ENCODE data around the gene GALR2. TPM values are rescaled to one million over a fixed set of nuclear protein-coding genes. Genes with fewer than 3 reads are reported as not detected.

The GALR2 gene
- total RNA-seq, 3 donors from 2014 or later: 6.1 to 12.6 (median 10.2) TPM

GRCh38 chr17:76081295-76082210 is 7.0 kb downstream of the GALR2 start:
- peaks cover 29% of the 10 kb centered on the region for H3K4me1 Mint-ChIP-seq (ENCODE audit: low read depth)
- no peak overlapping the region for H3K4me3 Mint-ChIP-seq
- peaks cover 17% of the 10 kb centered on the region for H3K27me3 Mint-ChIP-seq (ENCODE audit: low read depth)
- H3K9me3 Mint-ChIP-seq: no peaks in the 10 kb centered on the region
- ATAC-seq: no peak
- no peak for DNase-seq
- peaks cover 11% of the 10 kb centered on the region for H3K36me3 Mint-ChIP-seq (ENCODE audit: insufficient read depth)

DNA sequence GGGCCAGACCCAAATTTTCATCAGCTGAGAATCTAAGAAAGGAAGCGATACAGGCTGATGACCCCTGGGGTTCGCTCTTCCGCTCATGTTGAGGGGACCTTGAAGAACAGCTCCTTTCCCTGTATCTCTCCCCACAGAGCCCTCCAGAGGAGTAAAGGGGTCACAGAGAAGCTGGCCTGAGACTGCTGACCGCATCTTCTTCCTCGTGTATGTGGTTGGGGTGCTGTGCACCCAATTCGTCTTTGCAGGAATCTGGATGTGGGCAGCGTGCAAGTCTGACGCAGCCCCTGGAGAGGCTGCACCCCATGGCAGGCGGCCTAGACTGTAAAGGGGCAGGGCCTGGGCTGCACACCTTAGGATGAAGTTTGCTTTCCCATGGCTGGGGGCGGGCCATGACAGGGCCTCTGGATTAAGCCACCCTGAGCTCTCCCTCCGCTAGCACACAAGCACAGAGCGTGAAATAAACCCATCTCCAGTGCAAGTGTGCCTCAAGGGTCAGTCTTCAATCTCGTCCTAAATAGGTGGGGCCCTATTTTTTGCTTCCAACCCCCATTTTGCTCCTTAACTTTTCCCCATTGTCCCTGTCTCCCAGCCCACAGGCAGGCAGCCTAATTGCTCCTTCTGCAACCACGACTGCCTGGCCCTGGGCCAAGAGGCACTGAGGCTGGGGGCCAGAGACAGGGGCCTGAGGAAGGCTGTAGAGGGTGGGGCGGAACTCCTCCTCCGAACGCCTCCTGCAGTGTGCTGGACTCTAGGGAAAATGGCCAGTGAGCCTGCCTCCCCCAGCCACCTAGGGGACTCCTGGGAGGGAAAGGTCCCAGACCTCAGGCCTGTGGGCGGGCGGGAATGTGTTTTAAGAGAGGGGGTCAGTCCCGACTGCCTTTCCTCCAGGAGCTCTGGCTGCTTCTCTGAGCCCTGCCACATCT is 8.0 kb downstream of the GALR2 start:
- DNase-seq (no peak), ATAC-seq (no peak)
- Mint-ChIP-seq H3K36me3 (ENCODE audit: insufficient read depth) (peaks cover 11% of the 10 kb centered on the region), H3K27me3 (ENCODE audit: low read depth) (peaks cover 7% of the 10 kb centered on the region), H3K4me3 (no peak overlapping the region), H3K4me1 (ENCODE audit: low read depth) (peaks cover 20% of the 10 kb centered on the region), H3K9me3 (no peaks in the 10 kb centered on the region)

DNA sequence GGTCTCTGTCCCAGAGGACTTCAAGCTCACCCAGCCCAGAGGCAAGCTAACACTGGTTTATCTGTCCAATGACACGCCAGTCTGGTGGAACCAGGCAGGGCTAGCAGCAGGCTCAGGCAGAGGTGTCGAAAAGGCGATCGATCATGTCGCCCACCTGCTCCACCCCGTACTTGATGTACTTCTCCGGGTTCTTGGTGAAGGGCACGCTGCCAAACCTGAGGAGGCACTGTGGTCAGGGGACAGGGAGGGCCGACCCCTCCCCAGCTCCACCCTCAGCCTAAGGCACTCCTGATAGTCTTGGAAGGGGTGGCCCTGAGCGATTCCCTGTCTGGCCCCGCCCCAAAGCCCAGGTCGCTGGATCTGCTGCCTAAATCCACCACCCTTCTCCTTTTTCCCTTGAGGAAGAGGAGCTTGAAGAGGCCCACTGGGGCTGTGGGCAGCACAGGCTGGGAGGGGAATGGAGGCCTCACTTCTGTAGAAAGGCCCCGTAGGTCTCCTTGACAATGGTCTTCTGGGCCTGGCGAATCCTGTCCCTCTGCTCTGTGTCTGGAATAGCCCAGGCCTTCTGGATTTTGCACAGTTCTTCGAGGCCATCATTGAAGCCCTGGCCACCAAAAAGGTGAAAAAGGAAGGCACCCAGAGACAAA is 9.1 kb downstream of the GALR2 start:
- Mint-ChIP-seq H3K9me3 (no peaks in the 10 kb centered on the region), H3K4me3 (no peak overlapping the region), H3K4me1 (ENCODE audit: low read depth) (peaks cover 15% of the 10 kb centered on the region), H3K36me3 (ENCODE audit: insufficient read depth) (peaks cover 13% of the 10 kb centered on the region), H3K27me3 (ENCODE audit: low read depth) (peaks cover 3% of the 10 kb centered on the region)
- no peak for ATAC-seq
- DNase-seq: no peak

GRCh38 chr17:76085066-76085730 is 10.6 kb downstream of the GALR2 start:
- ATAC-seq: no peak
- no peaks in the 10 kb centered on the region for H3K27me3 Mint-ChIP-seq (ENCODE audit: low read depth)
- H3K4me1 Mint-ChIP-seq (ENCODE audit: low read depth): peaks cover 3% of the 10 kb centered on the region
- no peak overlapping the region for H3K4me3 Mint-ChIP-seq
- no peaks in the 10 kb centered on the region for H3K9me3 Mint-ChIP-seq
- H3K36me3 Mint-ChIP-seq (ENCODE audit: insufficient read depth): peaks cover 16% of the 10 kb centered on the region
- DNase-seq: no peak

DNA sequence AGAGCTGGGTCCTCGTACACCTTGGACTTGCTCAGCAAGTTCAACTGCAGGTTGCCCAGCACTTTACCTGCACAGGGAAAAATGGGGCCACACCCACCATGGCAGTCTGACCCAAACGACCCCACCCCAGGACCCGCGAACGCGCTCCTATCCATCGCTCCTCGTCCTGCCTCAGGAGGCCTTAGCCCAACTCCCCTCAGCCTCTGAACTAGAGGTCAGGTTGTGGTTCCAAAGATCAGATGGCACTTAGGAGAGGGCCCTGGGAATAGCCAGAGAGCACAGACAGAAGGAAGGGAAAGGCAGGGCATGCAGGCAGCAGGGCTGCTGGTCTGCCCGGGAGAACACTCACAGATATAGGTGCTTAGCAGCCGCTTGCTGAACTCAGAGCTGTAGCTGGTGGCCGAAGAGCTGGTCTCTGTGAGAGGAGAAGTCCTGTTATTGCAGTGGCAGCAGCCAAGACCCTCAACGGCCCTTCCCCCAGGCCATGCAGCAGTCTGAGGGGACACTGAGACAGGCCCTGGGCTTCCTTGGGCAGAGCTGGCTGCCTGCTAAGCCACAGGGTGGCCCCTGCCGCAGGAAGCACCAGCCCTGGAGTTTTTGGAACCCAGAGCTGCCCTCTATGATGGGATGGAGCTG is 11.3 kb downstream of the GALR2 start:
- ATAC-seq (no peak), DNase-seq (no peak)
- Mint-ChIP-seq H3K36me3 (ENCODE audit: insufficient read depth) (peaks cover 16% of the 10 kb centered on the region), H3K9me3 (no peaks in the 10 kb centered on the region), H3K4me3 (no peak overlapping the region), H3K4me1 (ENCODE audit: low read depth) (peaks cover 3% of the 10 kb centered on the region), H3K27me3 (ENCODE audit: low read depth) (no peaks in the 10 kb centered on the region)

DNA sequence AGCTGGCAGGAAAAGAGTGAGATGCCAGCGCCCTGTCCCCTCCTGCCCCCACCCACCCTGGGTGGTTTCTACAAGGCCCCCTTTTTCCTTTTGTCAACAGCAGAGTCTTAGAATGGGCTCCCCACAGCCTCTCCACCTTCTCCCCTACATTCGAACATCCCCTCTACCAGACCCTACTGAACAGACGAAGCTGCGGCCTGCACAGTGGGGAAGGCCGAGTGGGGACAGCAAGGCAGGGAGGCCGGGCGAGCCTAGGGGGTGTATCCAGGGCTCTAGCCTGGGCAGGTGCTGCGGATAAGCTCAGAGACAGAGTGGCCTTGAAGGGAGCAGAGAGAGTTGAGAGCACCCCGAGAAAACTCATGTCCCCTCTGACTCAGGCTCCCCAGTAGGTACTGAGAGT is 11.8 kb downstream of the GALR2 start:
- Mint-ChIP-seq H3K27me3 (ENCODE audit: low read depth) (no peaks in the 10 kb centered on the region), H3K9me3 (no peaks in the 10 kb centered on the region), H3K4me3 (no peak overlapping the region), H3K36me3 (ENCODE audit: insufficient read depth) (peaks cover 16% of the 10 kb centered on the region), H3K4me1 (ENCODE audit: low read depth) (peaks cover 3% of the 10 kb centered on the region)
- no peak for DNase-seq
- no peak for ATAC-seq

- peaks cover 22% of the 10 kb centered on the region for H3K36me3 Mint-ChIP-seq (ENCODE audit: insufficient read depth)
- H3K4me3 Mint-ChIP-seq: no peak overlapping the region
- no peaks in the 10 kb centered on the region for H3K27me3 Mint-ChIP-seq (ENCODE audit: low read depth)
- H3K9me3 Mint-ChIP-seq: no peaks in the 10 kb centered on the region
- H3K4me1 Mint-ChIP-seq (ENCODE audit: low read depth): peaks cover 2% of the 10 kb centered on the region
- no peak for ATAC-seq
- DNase-seq: no peak
These were observed 12.9 kb downstream of the GALR2 start for GRCh38 chr17:76087531-76087930.

- no peaks in the 10 kb centered on the region for H3K27me3 Mint-ChIP-seq (ENCODE audit: low read depth)
- peaks cover 24% of the 10 kb centered on the region for H3K36me3 Mint-ChIP-seq (ENCODE audit: insufficient read depth)
- H3K4me1 Mint-ChIP-seq (ENCODE audit: low read depth): peaks cover 2% of the 10 kb centered on the region
- ATAC-seq: no peak
- H3K4me3 Mint-ChIP-seq: no peak overlapping the region
- DNase-seq: no peak
- H3K9me3 Mint-ChIP-seq: no peaks in the 10 kb centered on the region
These were observed 13.7 kb downstream of the GALR2 start for GRCh38 chr17:76088041-76088867.

- ATAC-seq (no peak), DNase-seq (no peak)
- Mint-ChIP-seq H3K36me3 (ENCODE audit: insufficient read depth) (peaks cover 23% of the 10 kb centered on the region), H3K4me3 (no peak overlapping the region), H3K9me3 (no peaks in the 10 kb centered on the region), H3K27me3 (ENCODE audit: low read depth) (no peaks in the 10 kb centered on the region), H3K4me1 (ENCODE audit: low read depth) (peaks cover 2% of the 10 kb centered on the region)
These were observed 14.4 kb downstream of the GALR2 start for GRCh38 chr17:76088868-76089576.

- no peaks in the 10 kb centered on the region for H3K9me3 Mint-ChIP-seq
- no peaks in the 10 kb centered on the region for H3K27me3 Mint-ChIP-seq (ENCODE audit: low read depth)
- H3K36me3 Mint-ChIP-seq (ENCODE audit: insufficient read depth): peaks cover 21% of the 10 kb centered on the region
- DNase-seq (no peak), ATAC-seq (no peak)
- H3K4me1 Mint-ChIP-seq (ENCODE audit: low read depth): peaks cover 2% of the 10 kb centered on the region
- no peak overlapping the region for H3K4me3 Mint-ChIP-seq
These were observed 15.3 kb downstream of the GALR2 start for GRCh38 chr17:76089680-76090516.

DNA sequence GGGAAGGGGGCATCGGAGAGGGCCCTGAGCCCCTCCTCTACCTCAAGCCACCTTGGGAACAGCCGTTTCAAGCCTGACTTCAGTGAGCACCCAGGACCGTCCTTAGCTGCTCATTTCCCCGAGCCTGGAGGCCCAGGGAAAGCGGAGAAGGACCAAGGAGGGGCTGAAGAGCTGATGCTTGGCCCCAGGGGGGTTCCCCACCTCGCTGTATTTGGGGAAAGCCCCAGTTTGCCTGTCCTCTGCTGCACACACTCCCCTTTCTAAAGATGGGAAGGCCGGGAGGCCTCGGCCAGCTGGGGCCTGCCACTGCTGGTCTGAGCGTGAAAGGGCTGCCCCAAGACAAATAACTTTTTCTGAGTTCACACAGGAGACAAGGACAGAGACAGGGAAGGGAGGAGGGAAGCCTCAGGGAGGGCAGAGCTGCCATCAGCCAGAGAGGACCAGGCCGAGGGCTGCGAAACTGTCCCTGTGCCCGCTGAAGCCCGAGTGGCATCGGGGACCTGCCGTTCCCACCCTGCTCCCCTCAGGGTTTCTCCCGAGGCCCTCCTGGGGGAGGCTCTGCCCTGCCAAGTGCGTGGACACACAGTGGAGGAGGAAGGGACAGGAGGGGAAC is 16.0 kb downstream of the GALR2 start:
- no peaks in the 10 kb centered on the region for H3K9me3 Mint-ChIP-seq
- H3K4me1 Mint-ChIP-seq (ENCODE audit: low read depth): peaks cover 2% of the 10 kb centered on the region
- H3K4me3 Mint-ChIP-seq: no peak overlapping the region
- H3K27me3 Mint-ChIP-seq (ENCODE audit: low read depth): no peaks in the 10 kb centered on the region
- DNase-seq (no peak), ATAC-seq (no peak)
- H3K36me3 Mint-ChIP-seq (ENCODE audit: insufficient read depth): peaks cover 22% of the 10 kb centered on the region
